ENCODE measurements around the gene ACTR1B.

Gene ACTR1B

DNA sequence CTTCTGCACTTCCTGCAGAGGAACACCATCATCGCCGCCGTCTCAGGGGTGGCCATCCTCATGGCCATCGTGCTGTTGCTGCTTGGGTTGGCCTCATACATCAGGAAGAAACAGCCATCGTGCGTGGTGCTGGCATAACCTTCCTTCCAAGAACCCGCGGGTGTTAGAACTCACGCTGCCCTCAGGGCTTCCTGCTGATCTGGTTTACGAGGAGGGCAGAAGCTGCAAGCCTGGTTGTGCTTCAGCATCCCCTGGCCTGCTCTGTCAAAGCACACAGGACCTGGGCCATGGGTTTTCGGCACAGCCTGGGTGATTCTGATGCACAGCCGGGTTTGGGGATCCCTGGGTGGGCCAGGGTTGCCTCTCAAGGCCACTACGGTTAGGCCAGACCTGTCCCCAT is 37.3 kb upstream of the ACTR1B start:
- no peak for ATAC-seq
- no peak for TF ChIP-seq ZFP3 (CRISPR knock-in tag; IDR thresholded peaks at IDR 0.05)
- no peak for TF ChIP-seq TOX (CRISPR knock-in tag; IDR thresholded peaks at IDR 0.05; ENCODE audit: borderline replicate concordance)
- TF ChIP-seq GLIS3 (CRISPR knock-in tag; IDR thresholded peaks at IDR 0.05) = no peak
- TF ChIP-seq, protein P1, sequence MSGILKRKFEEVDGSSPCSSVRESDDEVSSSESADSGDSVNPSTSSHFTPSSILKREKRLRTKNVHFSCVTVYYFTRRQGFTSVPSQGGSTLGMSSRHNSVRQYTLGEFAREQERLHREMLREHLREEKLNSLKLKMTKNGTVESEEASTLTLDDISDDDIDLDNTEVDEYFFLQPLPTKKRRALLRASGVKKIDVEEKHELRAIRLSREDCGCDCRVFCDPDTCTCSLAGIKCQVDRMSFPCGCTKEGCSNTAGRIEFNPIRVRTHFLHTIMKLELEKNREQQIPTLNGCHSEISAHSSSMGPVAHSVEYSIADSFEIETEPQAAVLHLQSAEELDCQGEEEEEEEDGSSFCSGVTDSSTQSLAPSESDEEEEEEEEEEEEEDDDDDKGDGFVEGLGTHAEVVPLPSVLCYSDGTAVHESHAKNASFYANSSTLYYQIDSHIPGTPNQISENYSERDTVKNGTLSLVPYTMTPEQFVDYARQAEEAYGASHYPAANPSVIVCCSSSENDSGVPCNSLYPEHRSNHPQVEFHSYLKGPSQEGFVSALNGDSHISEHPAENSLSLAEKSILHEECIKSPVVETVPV (CRISPR knock-in tag; IDR thresholded peaks at IDR 0.05) = no peak
- TF ChIP-seq CSDC2 (CRISPR knock-in tag; IDR thresholded peaks at IDR 0.05) = no peak
- TF ChIP-seq, protein P2, sequence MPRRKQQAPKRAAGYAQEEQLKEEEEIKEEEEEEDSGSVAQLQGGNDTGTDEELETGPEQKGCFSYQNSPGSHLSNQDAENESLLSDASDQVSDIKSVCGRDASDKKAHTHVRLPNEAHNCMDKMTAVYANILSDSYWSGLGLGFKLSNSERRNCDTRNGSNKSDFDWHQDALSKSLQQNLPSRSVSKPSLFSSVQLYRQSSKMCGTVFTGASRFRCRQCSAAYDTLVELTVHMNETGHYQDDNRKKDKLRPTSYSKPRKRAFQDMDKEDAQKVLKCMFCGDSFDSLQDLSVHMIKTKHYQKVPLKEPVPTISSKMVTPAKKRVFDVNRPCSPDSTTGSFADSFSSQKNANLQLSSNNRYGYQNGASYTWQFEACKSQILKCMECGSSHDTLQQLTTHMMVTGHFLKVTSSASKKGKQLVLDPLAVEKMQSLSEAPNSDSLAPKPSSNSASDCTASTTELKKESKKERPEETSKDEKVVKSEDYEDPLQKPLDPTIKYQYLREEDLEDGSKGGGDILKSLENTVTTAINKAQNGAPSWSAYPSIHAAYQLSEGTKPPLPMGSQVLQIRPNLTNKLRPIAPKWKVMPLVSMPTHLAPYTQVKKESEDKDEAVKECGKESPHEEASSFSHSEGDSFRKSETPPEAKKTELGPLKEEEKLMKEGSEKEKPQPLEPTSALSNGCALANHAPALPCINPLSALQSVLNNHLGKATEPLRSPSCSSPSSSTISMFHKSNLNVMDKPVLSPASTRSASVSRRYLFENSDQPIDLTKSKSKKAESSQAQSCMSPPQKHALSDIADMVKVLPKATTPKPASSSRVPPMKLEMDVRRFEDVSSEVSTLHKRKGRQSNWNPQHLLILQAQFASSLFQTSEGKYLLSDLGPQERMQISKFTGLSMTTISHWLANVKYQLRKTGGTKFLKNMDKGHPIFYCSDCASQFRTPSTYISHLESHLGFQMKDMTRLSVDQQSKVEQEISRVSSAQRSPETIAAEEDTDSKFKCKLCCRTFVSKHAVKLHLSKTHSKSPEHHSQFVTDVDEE (CRISPR knock-in tag; IDR thresholded peaks at IDR 0.05) = no peak
- no peak for TF ChIP-seq BACH2 (CRISPR knock-in tag; IDR thresholded peaks at IDR 0.05; ENCODE audit: borderline replicate concordance)
- TF ChIP-seq SNAI2 (CRISPR knock-in tag; IDR thresholded peaks at IDR 0.05) = no peak
- no peak for TF ChIP-seq OSR1 (CRISPR knock-in tag; IDR thresholded peaks at IDR 0.05)

DNA sequence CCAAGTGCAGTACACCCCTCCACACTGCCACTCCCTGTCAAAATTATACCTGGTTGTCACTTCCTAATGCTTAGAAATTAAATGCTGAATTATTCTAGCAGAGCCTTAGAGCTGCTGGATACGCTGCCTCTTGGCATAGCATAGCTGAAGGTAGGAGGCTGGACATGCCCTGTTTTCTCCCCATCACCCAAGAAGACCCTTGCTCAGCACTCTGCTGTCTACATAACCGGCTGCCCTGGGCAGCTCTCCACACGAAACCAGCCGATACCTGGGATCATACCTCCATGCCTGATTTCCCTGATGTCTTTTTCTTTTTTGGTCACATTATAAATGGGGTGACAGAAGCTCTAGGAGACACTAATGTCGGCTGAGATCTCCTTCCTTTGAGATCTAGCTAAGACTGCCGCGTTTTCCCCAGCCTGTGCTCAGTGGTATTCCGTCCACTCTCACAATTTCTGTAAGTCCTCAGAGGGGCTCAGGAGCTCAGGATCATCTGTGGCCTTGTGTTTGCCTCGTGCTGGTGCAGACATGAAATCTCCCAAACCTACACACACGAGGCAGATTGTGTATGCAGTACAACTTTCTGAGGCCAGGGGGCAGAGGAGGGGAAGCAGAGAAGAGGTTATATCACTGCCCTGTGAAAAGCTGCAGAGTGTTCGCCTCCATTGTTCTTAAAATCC is 36.1 kb upstream of the ACTR1B start:
- ATAC-seq = peak; percentile 93
- TF ChIP-seq ZNF565 (CRISPR knock-in tag; conservative IDR thresholded peaks at IDR 0.05; ENCODE audit: low read depth) (no peak), ZFP30 (CRISPR knock-in tag; IDR thresholded peaks at IDR 0.05) (no peak), SNAI2 (CRISPR knock-in tag; IDR thresholded peaks at IDR 0.05) (no peak), BACH2 (CRISPR knock-in tag; IDR thresholded peaks at IDR 0.05; ENCODE audit: borderline replicate concordance) (no peak), GLIS3 (CRISPR knock-in tag; IDR thresholded peaks at IDR 0.05) (no peak), OSR1 (CRISPR knock-in tag; IDR thresholded peaks at IDR 0.05) (no peak), ZNF8 (CRISPR knock-in tag; IDR thresholded peaks at IDR 0.05) (no peak), ARNTL (CRISPR knock-in tag; IDR thresholded peaks at IDR 0.05; ENCODE audit: borderline replicate concordance, low read depth) (no peak)
- TF ChIP-seq, protein P2 (CRISPR knock-in tag; IDR thresholded peaks at IDR 0.05) = no peak
- TF ChIP-seq, protein P1 (CRISPR knock-in tag; IDR thresholded peaks at IDR 0.05) = no peak

DNA sequence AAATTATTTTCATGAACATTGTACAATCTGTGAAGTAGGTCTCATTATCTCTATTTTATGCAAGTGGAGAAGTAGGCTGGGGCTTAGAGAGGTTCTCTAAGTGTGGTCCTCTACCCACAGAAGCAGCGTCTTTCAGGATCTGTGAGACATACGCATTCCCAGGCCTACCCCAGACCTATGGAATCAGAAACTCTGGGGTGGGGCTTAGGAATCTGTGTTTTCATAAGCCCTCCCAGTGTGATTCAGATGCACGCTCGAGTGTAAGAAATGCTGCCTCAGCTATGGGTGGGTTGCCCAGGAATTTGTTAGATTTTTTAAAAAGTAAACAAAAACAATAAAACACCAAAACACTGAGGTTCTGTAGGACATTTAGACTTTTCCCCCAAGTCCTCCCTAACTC is 34.7 kb upstream of the ACTR1B start:
- TF ChIP-seq ZFP3 (CRISPR knock-in tag; IDR thresholded peaks at IDR 0.05) (no peak), OSR1 (CRISPR knock-in tag; IDR thresholded peaks at IDR 0.05) (no peak), GLIS3 (CRISPR knock-in tag; IDR thresholded peaks at IDR 0.05) (no peak), SNAI2 (CRISPR knock-in tag; IDR thresholded peaks at IDR 0.05) (no peak), ZFP30 (CRISPR knock-in tag; IDR thresholded peaks at IDR 0.05) (no peak), ARNTL (CRISPR knock-in tag; IDR thresholded peaks at IDR 0.05; ENCODE audit: borderline replicate concordance, low read depth) (no peak), CSDC2 (CRISPR knock-in tag; IDR thresholded peaks at IDR 0.05) (no peak)
- TF ChIP-seq, protein P1 (CRISPR knock-in tag; IDR thresholded peaks at IDR 0.05) = no peak
- TF ChIP-seq, protein P3, sequence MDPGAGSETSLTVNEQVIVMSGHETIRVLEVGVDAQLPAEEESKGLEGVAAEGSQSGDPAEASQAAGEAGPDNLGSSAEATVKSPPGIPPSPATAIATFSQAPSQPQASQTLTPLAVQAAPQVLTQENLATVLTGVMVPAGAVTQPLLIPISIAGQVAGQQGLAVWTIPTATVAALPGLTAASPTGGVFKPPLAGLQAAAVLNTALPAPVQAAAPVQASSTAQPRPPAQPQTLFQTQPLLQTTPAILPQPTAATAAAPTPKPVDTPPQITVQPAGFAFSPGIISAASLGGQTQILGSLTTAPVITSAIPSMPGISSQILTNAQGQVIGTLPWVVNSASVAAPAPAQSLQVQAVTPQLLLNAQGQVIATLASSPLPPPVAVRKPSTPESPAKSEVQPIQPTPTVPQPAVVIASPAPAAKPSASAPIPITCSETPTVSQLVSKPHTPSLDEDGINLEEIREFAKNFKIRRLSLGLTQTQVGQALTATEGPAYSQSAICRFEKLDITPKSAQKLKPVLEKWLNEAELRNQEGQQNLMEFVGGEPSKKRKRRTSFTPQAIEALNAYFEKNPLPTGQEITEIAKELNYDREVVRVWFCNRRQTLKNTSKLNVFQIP (CRISPR knock-in tag; IDR thresholded peaks at IDR 0.05; ENCODE audit: borderline replicate concordance, low read depth) = no peak
- ATAC-seq = no peak
